Fibroblast of villous mesenchyme (primary cell): ENCODE data around the gene KYNU. TPM values are rescaled to one million over a fixed set of nuclear protein-coding genes. Genes with fewer than 3 reads are reported as not detected.
A peak's percentile ranks its signal among the peaks of the same experiment; 100 is the strongest.

Source experiments
- DNase-seq: peaks from one replicate; pipeline ENCODE4 v3.0.0-alpha.2; 2010; ENCODE audit warnings: low read depth
- H3K4me3 ChIP-seq: 2 replicates; pipeline ENCODE4 v1.5.1; 2011; ENCODE audit warnings: low read depth, mild to moderate bottlenecking, low read length
- CTCF ChIP-seq: IDR thresholded peaks from 2 replicates; pipeline ENCODE4 v1.5.1; 2012; ENCODE audit warnings: low read depth, mild to moderate bottlenecking, low read length; ENCODE audit not compliant: insufficient read depth
- total RNA-seq: library from RNA; depleted of rRNA; stranded (reverse); fragments of >200 nt; gene quantifications from 2 replicates; pipeline ENCODE4 v1.2.3, GENCODE V29; 2012

KYNU gene
- total RNA-seq, 1 donor: 0.43 TPM

- DNase-seq: no peak
- no peak for TF ChIP-seq CTCF
- H3K4me3 ChIP-seq: no peak overlapping the region
Observed at GRCh38 chr2:142930835-142931398, 53.5 kb downstream of the KYNU start.

GRCh38 chr2:142933916-142934315 is 56.5 kb downstream of the KYNU start:
- no peak for DNase-seq
- no peak overlapping the region for H3K4me3 ChIP-seq
- no peak for TF ChIP-seq CTCF

- no peak for DNase-seq
- no peak overlapping the region for H3K4me3 ChIP-seq
- no peak for TF ChIP-seq CTCF
Observed at GRCh38 chr2:142935563-142936089, 58.2 kb downstream of the KYNU start.

- no peak overlapping the region for H3K4me3 ChIP-seq
- no peak for TF ChIP-seq CTCF
- no peak for DNase-seq
Observed at GRCh38 chr2:142936629-142937028, 59.2 kb downstream of the KYNU start.

GRCh38 chr2:142937347-142937746 is 59.9 kb downstream of the KYNU start:
- no peak for DNase-seq
- no peak overlapping the region for H3K4me3 ChIP-seq
- no peak for TF ChIP-seq CTCF

- TF ChIP-seq CTCF: no peak
- H3K4me3 ChIP-seq: no peak overlapping the region
- DNase-seq: peak; percentile 2
Observed at GRCh38 chr2:142938240-142938639, 60.8 kb downstream of the KYNU start.
